Measurements from ENCODE around the gene THRSP. TPM values are rescaled to one million over a fixed set of nuclear protein-coding genes. Genes with fewer than 3 reads are reported as not detected.
"Not testable (repeated sequence)": the region's sequence is repeated elsewhere in the genome, so short reads cannot be mapped to it uniquely, and the experiment has no call there.

THRSP gene
- total and polyA plus RNA-seq, 2 donors from 2014 or later: 6.4 TPM; not detected in 1

DNA sequence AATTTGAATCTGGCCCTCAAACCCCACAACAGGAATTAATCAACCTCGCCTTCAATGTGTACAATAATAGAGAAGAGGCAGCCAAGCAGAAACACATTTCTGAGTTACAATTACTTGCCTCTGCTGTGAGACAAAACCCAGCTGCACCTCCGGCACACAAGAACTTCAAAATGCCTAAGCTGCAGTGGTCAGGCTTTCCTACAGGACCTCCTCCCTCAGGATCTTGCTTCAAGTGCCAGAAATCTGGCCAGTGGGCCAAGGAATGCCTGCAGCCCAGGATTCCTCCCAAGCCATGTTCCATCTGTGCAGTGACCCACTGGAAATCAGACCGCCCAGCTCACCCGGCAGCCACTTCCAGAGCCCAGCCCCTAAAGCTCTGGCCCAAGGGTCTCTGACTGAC is 19.4 kb downstream of the THRSP start:
- Histone ChIP-seq H3K36me3 (ENCODE audit: control insufficient read depth in 2 of 3, insufficient read depth in 3 of 3, low read length in 3 of 3) (no peaks in the 10 kb centered on the region), H3K4me1 (ENCODE audit: control insufficient read depth in 2 of 3, insufficient read depth in 2 of 3, low read depth in 1 of 3, low read length in 3 of 3) (peaks cover 0 to 5% (median 5%) of the 10 kb centered on the region in 3 donors), H3K9me3 (ENCODE audit: control insufficient read depth in 2 of 3, insufficient read depth in 1 of 3, low read length in 3 of 3) (no peaks in the 10 kb centered on the region), H3K27me3 (ENCODE audit: control insufficient read depth, insufficient read depth, low read length) (no peaks in the 10 kb centered on the region), H3K9ac (ENCODE audit: low read length in 3 of 3) (no peak overlapping the region), H3K27ac (ENCODE audit: low read depth in 2 of 2, low read length in 2 of 2) (no peak overlapping the region), H3K4me3 (ENCODE audit: low read length in 3 of 3) (no peak overlapping the region)
- FAIRE-seq: no peak
- intact Hi-C loops (cut with DNase I): no loop called here
- TF ChIP-seq, protein P1, sequence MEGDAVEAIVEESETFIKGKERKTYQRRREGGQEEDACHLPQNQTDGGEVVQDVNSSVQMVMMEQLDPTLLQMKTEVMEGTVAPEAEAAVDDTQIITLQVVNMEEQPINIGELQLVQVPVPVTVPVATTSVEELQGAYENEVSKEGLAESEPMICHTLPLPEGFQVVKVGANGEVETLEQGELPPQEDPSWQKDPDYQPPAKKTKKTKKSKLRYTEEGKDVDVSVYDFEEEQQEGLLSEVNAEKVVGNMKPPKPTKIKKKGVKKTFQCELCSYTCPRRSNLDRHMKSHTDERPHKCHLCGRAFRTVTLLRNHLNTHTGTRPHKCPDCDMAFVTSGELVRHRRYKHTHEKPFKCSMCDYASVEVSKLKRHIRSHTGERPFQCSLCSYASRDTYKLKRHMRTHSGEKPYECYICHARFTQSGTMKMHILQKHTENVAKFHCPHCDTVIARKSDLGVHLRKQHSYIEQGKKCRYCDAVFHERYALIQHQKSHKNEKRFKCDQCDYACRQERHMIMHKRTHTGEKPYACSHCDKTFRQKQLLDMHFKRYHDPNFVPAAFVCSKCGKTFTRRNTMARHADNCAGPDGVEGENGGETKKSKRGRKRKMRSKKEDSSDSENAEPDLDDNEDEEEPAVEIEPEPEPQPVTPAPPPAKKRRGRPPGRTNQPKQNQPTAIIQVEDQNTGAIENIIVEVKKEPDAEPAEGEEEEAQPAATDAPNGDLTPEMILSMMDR (IDR thresholded peaks at IDR 0.05; ENCODE audit: borderline replicate concordance, extremely low read depth, insufficient read depth): no peak
- peak in 3 of 5 donors; percentile 26 to 74 (median 26) for DNase-seq

- H3K9ac ChIP-seq (ENCODE audit: low read length in 3 of 3); DNase-seq; H3K4me3 ChIP-seq (ENCODE audit: low read length in 3 of 3); FAIRE-seq; H3K36me3 ChIP-seq (ENCODE audit: control insufficient read depth in 2 of 3, insufficient read depth in 3 of 3, low read length in 3 of 3); H3K27ac ChIP-seq (ENCODE audit: low read depth in 2 of 2, low read length in 2 of 2); H3K4me1 ChIP-seq (ENCODE audit: control insufficient read depth in 2 of 3, insufficient read depth in 2 of 3, low read depth in 1 of 3, low read length in 3 of 3); intact Hi-C loops (cut with DNase I); H3K27me3 ChIP-seq (ENCODE audit: control insufficient read depth, insufficient read depth, low read length); H3K9me3 ChIP-seq (ENCODE audit: control insufficient read depth in 2 of 3, insufficient read depth in 1 of 3, low read length in 3 of 3): not testable (repeated sequence)
These were observed 20.8 kb downstream of the THRSP start for GRCh38 chr11:78084506-78084905.

DNA sequence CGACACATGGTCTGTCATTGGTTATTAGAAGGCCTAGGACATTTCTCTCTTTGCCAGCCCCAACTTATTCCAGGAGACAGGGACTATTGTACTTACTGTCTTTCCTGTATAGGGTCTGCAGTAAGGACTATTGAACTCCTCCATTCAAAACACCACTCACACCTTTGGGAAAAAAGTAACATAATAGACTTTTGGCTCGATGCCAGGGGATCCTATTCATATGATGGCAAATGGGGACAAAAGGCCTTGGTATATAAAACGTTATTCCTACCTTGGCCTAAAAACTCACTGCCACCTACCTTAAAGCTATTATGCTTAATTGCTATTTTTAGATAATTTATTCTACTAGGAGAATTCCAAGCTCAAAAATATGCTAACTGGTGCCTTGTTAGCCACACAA is 22.3 kb downstream of the THRSP start:
- no peak overlapping the region for H3K9ac ChIP-seq (ENCODE audit: low read length in 3 of 3)
- no peaks in the 10 kb centered on the region for H3K36me3 ChIP-seq (ENCODE audit: control insufficient read depth in 2 of 3, insufficient read depth in 3 of 3, low read length in 3 of 3)
- H3K4me3 ChIP-seq (ENCODE audit: low read length in 3 of 3): no peak overlapping the region
- H3K9me3 ChIP-seq (ENCODE audit: control insufficient read depth in 2 of 3, insufficient read depth in 1 of 3, low read length in 3 of 3): no peaks in the 10 kb centered on the region
- DNase-seq (no peak), FAIRE-seq (no peak)
- TF ChIP-seq, protein P1 (IDR thresholded peaks at IDR 0.05; ENCODE audit: borderline replicate concordance, extremely low read depth, insufficient read depth): no peak
- no peak overlapping the region for H3K27ac ChIP-seq (ENCODE audit: low read depth in 2 of 2, low read length in 2 of 2)
- H3K27me3 ChIP-seq (ENCODE audit: control insufficient read depth, insufficient read depth, low read length): no peaks in the 10 kb centered on the region
- H3K4me1 ChIP-seq (ENCODE audit: control insufficient read depth in 2 of 3, insufficient read depth in 2 of 3, low read depth in 1 of 3, low read length in 3 of 3): no peaks in the 10 kb centered on the region
- intact Hi-C loops (cut with DNase I): no loop called here

- H3K36me3 ChIP-seq (ENCODE audit: control insufficient read depth in 2 of 3, insufficient read depth in 3 of 3, low read length in 3 of 3); FAIRE-seq; H3K9me3 ChIP-seq (ENCODE audit: control insufficient read depth in 2 of 3, insufficient read depth in 1 of 3, low read length in 3 of 3); H3K27me3 ChIP-seq (ENCODE audit: control insufficient read depth, insufficient read depth, low read length); H3K4me3 ChIP-seq (ENCODE audit: low read length in 3 of 3); H3K4me1 ChIP-seq (ENCODE audit: control insufficient read depth in 2 of 3, insufficient read depth in 2 of 3, low read depth in 1 of 3, low read length in 3 of 3); DNase-seq; H3K27ac ChIP-seq (ENCODE audit: low read depth in 2 of 2, low read length in 2 of 2); intact Hi-C loops (cut with DNase I); H3K9ac ChIP-seq (ENCODE audit: low read length in 3 of 3): not testable (repeated sequence)
These were observed 22.9 kb downstream of the THRSP start for GRCh38 chr11:78086521-78087074.
